VCaP (cell line): ENCODE measurements around the gene SPATA19.
"Not testable (repeated sequence)": the region's sequence is repeated elsewhere in the genome, so short reads cannot be mapped to it uniquely, and the experiment has no call there.

Experiments used
- H3K27ac ChIP-seq: fragments of 450-650 bp; 2 replicates; pipeline ENCODE4 v1.5.1; 2017
- CTCF ChIP-seq: fragments of 450-650 bp; conservative IDR thresholded peaks from 2 replicates; pipeline ENCODE4 v1.5.1; 2017; ENCODE audit warnings: mild to moderate bottlenecking, moderate library complexity

Gene SPATA19

GRCh38 chr11:133887692-133888332, 42.5 kb upstream of the SPATA19 start:
- no peak overlapping the region for H3K27ac ChIP-seq
- TF ChIP-seq CTCF = no peak

- no peak for TF ChIP-seq CTCF
- no peak overlapping the region for H3K27ac ChIP-seq
Observed at GRCh38 chr11:133886029-133886428, 40.7 kb upstream of the SPATA19 start.

GRCh38 chr11:133872160-133872559, 26.8 kb upstream of the SPATA19 start:
- no peak for TF ChIP-seq CTCF
- H3K27ac ChIP-seq = no peak overlapping the region

GRCh38 chr11:133867456-133867855, 22.1 kb upstream of the SPATA19 start:
- no peak overlapping the region for H3K27ac ChIP-seq
- TF ChIP-seq CTCF = no peak

- no peak for TF ChIP-seq CTCF
Observed at GRCh38 chr11:133865466-133865865, 20.2 kb upstream of the SPATA19 start.

GRCh38 chr11:133864756-133865155, 19.4 kb upstream of the SPATA19 start:
- no peak overlapping the region for H3K27ac ChIP-seq
- TF ChIP-seq CTCF = no peak

More at GRCh38 chr11:133865466-133865865, 20.2 kb upstream of the SPATA19 start:
- no peak overlapping the region for H3K27ac ChIP-seq

GRCh38 chr11:133860151-133860550, 14.8 kb upstream of the SPATA19 start:
- no peak for TF ChIP-seq CTCF
- H3K27ac ChIP-seq = no peak overlapping the region

- H3K27ac ChIP-seq = not testable (repeated sequence)
Observed at GRCh38 chr11:133854330-133854960, 9.1 kb upstream of the SPATA19 start.
